T-helper 1 cell treated with Interleukin-12 subunit alpha and Interleukin-12 subunit beta and Interleukin-4 antibody, amounts not matched to agents 30 μg/mL and 1 μg/mL, for 36 hours (primary cell): Measurements from ENCODE around the gene ABLIM3.

Experiments used
- H3K27ac Mint-ChIP-seq: one replicate; pipeline ENCODE4 v1.8.0; 2021; ENCODE audit warnings: mild to moderate bottlenecking, mixed read lengths
- H3K27me3 Mint-ChIP-seq: one replicate; pipeline ENCODE4 v1.8.0; 2021; ENCODE audit warnings: low read depth, mixed read lengths
- H3K36me3 Mint-ChIP-seq: one replicate; pipeline ENCODE4 v1.8.0; 2021; ENCODE audit warnings: low read depth, mixed read lengths
- H3K4me1 Mint-ChIP-seq: one replicate; pipeline ENCODE4 v1.8.0; 2021; ENCODE audit warnings: low read depth, mixed read lengths
- H3K4me3 Mint-ChIP-seq: one replicate; pipeline ENCODE4 v1.8.0; 2021; ENCODE audit warnings: mild to moderate bottlenecking, moderate library complexity, mixed read lengths
- H3K9me3 Mint-ChIP-seq: one replicate; pipeline ENCODE4 v1.8.0; 2021; ENCODE audit warnings: mixed read lengths

ABLIM3 gene

DNA sequence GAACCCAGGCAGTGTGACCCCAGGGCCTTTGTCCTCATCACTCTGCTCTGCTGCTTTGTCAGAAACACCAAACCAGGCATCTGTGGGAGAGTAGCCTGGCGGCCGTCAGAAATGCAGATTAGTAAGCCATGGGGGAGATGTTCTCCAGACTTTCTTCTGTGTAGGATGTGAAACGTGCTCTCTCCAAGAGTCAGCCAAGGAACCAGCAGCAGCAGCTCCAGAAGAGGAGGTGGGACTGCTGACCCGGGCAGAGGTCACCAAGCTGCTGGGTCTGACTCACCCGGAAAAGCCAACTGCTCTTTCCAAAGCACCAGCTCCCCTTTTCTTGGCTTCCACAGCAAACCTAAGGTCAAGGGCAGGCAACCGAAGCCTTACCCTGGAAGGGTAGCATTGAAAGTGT, 14.4 kb upstream of the ABLIM3 start:
- Mint-ChIP-seq H3K4me1 (no peaks in the 10 kb centered on the region), H3K36me3 (no peaks in the 10 kb centered on the region), H3K27me3 (peaks cover 12% of the 10 kb centered on the region), H3K4me3 (no peak overlapping the region), H3K9me3 (no peaks in the 10 kb centered on the region), H3K27ac (no peak overlapping the region)

DNA sequence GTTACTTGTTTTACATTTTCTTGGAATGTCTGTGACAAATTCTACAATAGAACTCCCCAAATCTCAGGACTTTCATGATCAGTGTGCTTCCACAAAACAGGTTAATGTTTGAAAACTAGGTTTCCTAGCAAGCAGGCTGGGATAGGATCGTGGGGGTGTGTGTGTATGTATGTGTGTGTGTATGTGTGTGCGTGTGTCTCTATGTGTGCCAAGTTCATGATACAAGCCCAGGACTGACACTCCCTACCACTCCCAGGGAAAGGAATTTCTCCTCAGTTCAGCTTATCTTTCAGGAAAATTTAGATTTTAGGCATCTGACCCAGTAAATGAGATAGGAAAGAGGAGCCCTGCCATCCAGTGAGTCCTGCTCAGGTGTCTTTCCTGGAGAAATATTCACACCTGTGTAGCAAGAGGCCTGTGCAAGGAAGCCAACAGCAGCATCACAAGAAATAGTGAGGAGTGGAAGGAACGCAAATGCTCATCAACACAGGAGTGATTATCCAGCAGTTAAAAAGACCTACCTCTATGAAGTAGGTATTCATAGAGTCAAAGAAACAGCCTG, 13.8 kb upstream of the ABLIM3 start:
- H3K4me1 Mint-ChIP-seq, result no peaks in the 10 kb centered on the region
- H3K27ac Mint-ChIP-seq, result no peak overlapping the region
- no peaks in the 10 kb centered on the region for H3K36me3 Mint-ChIP-seq
- H3K4me3 Mint-ChIP-seq, result no peak overlapping the region
- H3K27me3 Mint-ChIP-seq, result peaks cover 12% of the 10 kb centered on the region
- H3K9me3 Mint-ChIP-seq, result no peaks in the 10 kb centered on the region

DNA sequence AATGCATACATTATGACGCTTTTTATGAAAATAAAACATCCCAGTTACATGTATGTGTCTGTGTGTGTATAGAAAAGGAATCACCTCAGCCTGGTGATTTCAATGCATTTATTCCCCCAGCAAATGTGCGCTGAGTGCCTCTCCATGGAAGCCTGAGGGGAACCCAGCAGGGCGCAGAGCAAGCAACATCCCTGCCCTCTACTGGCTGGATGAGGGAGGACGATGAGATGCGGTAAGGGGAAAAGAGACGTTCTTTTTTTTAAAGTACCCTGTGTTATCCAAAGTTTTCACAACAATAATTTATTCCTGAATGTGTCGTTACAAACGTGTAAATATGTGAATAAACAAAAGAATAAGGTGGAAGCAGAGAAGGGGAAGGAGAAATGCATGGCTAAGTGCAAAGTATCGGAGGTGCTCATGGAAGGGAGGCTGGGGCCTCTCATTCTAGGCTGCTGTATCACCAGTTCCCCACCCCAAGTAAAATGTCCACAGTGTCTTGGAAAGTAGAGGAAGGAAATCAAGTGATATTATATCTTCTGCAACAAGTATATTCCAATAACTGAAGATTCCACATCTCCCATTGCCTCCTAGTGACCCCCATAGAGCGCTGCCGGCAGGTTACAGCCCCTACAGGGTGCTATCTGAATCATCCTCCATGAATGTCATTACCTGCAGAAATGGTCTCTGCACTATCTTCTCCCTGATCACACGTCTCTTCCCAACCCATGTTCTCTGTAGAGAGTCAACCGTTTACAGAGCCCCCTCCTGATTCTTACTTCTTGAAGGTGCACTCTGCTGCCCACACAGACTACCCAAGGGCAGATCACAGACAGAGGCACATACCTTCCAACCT, 13.0 kb upstream of the ABLIM3 start:
- Mint-ChIP-seq H3K27ac (no peak overlapping the region), H3K4me3 (no peak overlapping the region), H3K4me1 (no peaks in the 10 kb centered on the region), H3K9me3 (no peaks in the 10 kb centered on the region), H3K36me3 (no peaks in the 10 kb centered on the region), H3K27me3 (peaks cover 15% of the 10 kb centered on the region)

DNA sequence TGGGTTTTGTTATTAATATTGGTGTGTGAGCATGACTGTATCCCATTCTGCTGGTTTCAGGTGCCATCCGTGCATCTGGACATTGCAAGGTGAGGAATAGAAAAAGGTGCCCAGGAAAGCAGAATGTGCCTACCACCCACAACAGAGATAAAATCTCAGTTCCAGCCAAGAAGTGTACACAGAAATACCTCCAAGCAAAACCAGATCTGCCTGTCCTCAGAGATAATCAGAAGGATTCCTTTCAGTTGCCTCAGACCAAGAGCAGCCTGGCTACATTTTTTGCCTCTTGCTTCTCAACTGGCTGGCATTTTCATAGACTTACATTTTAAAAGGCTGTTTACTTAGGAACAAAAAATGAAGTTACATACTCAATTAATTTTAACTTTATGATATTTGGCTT, 12.1 kb upstream of the ABLIM3 start:
- peaks cover 20% of the 10 kb centered on the region for H3K27me3 Mint-ChIP-seq
- H3K4me3 Mint-ChIP-seq, result no peak overlapping the region
- H3K9me3 Mint-ChIP-seq, result no peaks in the 10 kb centered on the region
- H3K27ac Mint-ChIP-seq, result no peak overlapping the region
- no peaks in the 10 kb centered on the region for H3K4me1 Mint-ChIP-seq
- no peaks in the 10 kb centered on the region for H3K36me3 Mint-ChIP-seq

DNA sequence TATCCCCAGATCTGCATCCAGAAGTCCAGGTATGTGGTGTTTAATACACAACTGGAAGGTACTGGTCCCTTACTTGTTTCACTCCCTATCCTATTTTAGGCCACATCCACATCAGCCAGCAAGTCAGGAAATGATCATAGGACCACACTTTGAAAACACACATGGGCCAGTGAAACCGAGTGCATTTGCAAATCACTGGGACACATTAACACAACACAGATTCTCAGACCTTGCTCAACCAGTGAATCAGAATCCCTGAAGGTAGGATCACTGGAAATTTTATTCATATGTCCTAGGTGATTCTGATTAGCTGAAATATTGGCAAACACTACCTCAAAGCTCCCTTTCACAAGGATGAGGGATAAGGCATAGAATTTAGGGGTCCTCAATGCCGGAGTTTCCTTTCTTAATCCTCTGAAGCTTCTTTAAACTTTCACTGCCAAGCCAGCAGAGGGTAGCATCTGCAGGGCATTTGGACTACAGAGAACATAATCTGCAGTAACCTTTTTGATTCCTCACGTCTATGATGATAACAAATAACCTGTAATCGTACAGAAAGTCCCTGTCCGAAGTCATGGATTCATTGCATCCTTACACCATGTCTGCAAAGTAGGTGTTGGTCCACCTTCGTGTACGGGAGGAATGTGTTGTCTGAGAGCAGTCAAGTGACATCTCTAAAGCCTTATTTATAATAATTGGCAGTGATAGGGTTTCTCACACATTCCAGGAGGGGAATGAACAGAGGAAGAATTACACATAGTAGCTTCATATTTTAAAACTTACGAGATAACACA, 11.0 kb upstream of the ABLIM3 start:
- no peaks in the 10 kb centered on the region for H3K36me3 Mint-ChIP-seq
- H3K27me3 Mint-ChIP-seq, result peaks cover 14% of the 10 kb centered on the region
- H3K4me1 Mint-ChIP-seq, result no peaks in the 10 kb centered on the region
- no peak overlapping the region for H3K4me3 Mint-ChIP-seq
- no peaks in the 10 kb centered on the region for H3K9me3 Mint-ChIP-seq
- H3K27ac Mint-ChIP-seq, result no peak overlapping the region

DNA sequence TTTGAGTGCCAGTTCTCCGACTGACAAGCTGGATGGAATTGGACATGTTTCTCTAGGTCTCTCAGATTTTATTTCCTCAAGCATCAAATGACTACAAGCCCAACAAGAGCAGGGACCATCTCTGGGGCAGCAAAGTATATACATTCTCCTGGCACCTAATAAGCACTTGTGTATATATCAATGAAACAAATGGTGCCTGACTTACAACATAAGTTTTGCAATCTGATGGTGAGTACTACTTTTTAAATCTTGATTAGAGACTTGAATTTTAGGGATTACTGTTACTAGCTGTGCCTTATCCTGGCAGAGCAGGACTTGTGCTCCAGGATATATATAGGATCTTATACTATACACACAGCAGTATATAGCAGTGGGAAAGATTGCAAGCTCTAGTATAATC, 8.8 kb upstream of the ABLIM3 start:
- Mint-ChIP-seq H3K27me3 (peaks cover 24% of the 10 kb centered on the region), H3K4me3 (no peak overlapping the region), H3K36me3 (no peaks in the 10 kb centered on the region), H3K27ac (no peak overlapping the region), H3K9me3 (no peaks in the 10 kb centered on the region), H3K4me1 (no peaks in the 10 kb centered on the region)

DNA sequence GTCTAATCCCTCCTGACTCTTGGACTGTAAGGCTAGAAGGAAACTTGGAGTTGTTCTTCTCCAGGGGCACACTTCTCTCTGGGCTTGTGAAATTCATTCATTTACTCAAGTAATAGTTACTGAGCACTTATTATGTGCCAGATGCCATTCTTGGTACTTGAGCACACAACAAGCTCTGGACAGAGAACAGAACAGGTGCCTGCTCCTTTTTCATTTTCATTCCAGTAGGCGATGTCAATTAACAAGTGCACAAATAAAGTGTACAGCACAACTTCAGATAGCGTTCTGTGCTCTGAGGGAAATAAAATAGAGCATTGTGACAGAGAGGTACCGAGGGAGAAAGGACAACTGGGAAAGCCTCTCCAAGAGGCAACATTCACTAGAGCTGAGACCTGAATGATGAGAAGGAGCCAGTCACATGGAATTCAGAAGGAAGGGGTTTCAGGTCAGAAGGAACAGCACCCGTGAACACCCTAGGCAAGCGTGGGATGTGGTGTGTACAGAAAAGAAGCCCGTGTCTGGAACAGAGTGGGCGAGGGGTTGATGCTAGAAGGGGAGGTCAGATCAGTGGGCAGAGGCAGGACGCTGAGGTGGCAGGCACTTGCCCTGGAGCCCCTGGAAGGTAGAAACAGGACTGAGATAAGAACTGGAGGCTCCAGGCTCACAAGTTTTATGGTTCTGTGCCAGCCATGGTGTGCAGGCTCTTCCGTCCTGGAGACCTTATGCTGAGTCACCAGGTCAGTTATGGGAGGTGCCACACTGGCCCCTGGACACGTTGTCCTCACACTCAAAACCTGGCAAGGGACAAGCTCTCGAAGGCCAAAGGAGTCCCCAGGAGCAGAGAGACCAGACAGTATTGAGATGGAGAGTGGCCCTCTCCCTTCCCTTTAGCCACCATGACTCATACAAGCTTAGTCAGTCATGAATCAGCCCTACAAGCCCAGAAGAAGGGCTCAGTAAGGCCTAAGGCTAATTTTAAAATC, 7.2 kb upstream of the ABLIM3 start:
- no peaks in the 10 kb centered on the region for H3K36me3 Mint-ChIP-seq
- no peak overlapping the region for H3K27ac Mint-ChIP-seq
- no peaks in the 10 kb centered on the region for H3K9me3 Mint-ChIP-seq
- H3K4me1 Mint-ChIP-seq, result no peaks in the 10 kb centered on the region
- H3K27me3 Mint-ChIP-seq, result peaks cover 28% of the 10 kb centered on the region
- no peak overlapping the region for H3K4me3 Mint-ChIP-seq

DNA sequence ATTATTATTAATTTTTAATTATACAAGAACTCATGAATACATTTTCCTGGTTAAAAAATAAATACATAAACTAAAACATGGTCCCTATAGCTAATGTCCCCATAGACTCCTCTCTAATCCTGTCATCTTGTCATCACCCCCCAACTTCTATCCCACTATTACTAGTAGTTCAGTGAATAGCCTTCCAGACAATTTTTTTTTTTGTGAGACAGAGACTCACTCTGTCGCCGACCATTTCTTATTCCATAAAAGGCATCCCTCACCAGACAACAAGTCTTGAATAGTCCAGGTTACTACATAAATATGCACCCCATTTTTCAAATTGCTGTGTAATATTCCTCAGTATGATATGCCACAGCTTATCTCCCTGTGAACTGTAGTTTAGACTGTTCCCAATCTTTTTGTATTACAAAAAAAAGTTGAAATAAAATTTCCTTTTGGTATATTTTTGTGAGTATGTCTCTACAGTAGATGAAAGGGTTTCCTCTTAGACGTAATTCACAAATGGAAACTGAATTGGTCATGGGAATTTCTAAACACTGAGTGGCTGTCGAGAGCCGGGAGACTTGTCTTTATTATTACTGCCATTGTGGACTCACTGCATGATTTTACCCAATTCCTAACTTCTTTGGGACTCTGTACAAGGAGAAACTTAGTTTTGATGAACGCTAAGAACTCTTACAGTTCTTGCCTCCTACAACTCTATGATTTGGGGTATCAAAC, 6.4 kb upstream of the ABLIM3 start:
- H3K27ac Mint-ChIP-seq, result no peak overlapping the region
- no peaks in the 10 kb centered on the region for H3K36me3 Mint-ChIP-seq
- H3K4me3 Mint-ChIP-seq, result no peak overlapping the region
- H3K9me3 Mint-ChIP-seq, result no peaks in the 10 kb centered on the region
- H3K4me1 Mint-ChIP-seq, result no peaks in the 10 kb centered on the region
- peaks cover 28% of the 10 kb centered on the region for H3K27me3 Mint-ChIP-seq

DNA sequence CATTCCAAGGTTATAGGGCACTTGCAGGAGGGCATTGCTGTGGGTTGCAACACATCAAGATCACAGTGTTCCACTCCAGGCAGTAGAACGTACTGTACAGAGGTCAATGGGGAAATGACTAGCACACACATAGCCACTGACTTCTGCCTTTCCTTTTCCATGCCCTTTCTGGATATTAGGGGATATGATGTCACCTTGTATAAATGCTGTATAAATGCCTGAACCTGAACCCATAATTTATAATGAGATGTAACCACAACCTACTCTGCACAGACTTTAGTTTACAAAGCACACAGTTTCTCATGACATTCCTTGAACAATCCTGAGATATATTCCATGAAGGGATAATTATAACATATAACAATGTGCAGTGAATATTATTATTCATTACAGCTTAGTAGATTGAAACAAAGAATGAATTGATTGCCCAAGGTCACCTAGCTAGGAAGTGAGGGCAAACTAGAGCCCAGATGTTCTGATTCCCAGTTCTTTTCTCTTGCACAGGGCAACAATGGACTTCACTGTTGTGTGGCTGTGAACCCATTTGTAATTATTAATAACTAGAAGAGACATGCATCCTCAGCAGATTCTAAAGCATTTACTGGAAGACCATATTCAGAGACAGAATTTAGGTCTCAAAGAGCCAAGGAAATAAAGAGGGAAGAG, 5.6 kb upstream of the ABLIM3 start:
- H3K4me1 Mint-ChIP-seq, result no peaks in the 10 kb centered on the region
- no peak overlapping the region for H3K4me3 Mint-ChIP-seq
- no peaks in the 10 kb centered on the region for H3K36me3 Mint-ChIP-seq
- H3K27me3 Mint-ChIP-seq, result peaks cover 34% of the 10 kb centered on the region
- H3K27ac Mint-ChIP-seq, result no peak overlapping the region
- no peaks in the 10 kb centered on the region for H3K9me3 Mint-ChIP-seq

DNA sequence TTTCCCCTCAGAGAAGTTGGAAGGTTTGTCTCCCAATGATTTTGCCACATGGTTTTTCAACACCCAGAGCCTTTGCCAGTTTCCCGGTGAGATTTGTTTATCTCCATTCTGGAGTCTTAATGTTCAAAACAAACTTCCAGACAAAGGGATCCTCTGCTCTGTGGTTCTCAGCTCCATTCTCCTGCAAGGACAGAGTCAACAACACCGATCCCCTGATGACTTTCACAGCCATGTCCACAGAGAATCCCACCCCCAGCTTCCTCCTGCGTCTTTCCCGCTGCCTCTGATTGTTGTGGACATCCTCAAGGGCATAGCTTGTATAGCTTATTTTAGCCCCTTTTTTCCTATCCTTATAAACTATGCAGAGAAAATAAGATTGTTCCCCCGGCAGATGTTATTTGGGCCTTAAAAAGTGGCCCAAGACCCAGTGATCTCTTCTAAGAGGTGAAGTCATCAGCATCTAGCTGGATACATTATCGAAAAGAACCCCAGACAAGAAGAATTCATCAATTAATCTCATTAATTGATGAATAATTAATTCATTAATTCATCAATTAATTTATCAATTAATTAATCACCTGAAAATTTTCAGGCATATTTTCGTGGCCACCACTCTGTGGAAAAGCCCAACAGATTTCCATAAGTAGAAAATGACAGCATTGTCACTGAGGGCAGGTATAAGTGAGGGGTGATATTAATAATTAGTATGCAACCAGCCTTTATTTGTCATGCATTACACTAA, 2.9 kb upstream of the ABLIM3 start:
- Mint-ChIP-seq H3K4me1 (peaks cover 2% of the 10 kb centered on the region), H3K4me3 (no peak overlapping the region), H3K36me3 (no peaks in the 10 kb centered on the region), H3K27ac (no peak overlapping the region), H3K27me3 (peaks cover 39% of the 10 kb centered on the region), H3K9me3 (no peaks in the 10 kb centered on the region)

DNA sequence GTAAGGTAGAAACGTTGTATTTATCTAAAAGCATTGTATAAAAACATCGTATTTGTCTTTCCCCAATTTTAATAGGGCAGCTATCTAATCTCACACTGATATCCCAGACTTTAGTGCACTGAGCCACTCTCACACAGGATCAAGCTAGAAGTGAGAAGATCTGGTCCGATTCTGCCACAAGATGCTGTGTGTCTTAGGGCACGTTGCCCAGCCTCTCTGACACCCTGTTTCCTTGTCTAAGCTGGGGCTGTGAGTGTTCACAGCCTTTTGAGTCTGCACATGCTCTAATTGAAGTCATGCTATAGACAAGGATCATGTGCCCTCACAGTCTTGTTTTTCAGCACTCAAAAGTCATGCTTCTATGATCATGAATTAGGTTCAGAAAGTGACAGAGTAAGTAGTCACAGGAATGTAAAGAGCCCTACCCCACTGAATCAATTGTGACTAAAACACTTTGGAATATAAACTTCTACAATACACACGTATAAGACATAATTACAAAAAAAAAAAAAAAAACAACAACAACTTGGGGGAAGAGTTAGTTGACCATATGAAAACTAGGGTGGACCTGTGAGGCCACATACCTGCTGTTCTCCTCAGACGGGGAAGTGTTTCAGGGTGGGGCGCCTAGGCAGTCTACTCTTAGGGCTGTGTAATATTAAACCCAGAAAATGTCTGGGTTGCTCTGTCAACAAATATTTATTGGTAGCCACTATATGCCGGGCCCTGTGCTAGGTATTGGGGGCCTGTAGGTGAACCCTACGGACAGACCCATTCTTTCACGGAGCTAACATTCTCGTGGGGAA, 893 bp upstream of the ABLIM3 start:
- H3K4me3 Mint-ChIP-seq, result no peak overlapping the region
- no peaks in the 10 kb centered on the region for H3K9me3 Mint-ChIP-seq
- peaks cover 2% of the 10 kb centered on the region for H3K4me1 Mint-ChIP-seq
- no peak overlapping the region for H3K27ac Mint-ChIP-seq
- peaks cover 50% of the 10 kb centered on the region for H3K27me3 Mint-ChIP-seq
- H3K36me3 Mint-ChIP-seq, result no peaks in the 10 kb centered on the region
